ENCODE results near the gene BCLAF3. TPM values are rescaled to one million over a fixed set of nuclear protein-coding genes. Genes with fewer than 3 reads are reported as not detected.

The BCLAF3 gene
- total and polyA plus RNA-seq, 2 of the 4 experiments (the other 2 are of a cell fraction) = 1.6 TPM

- TF ChIP-seq MXI1 (IDR thresholded peaks at IDR 0.05; ENCODE audit: borderline replicate concordance, low read depth, low read length) (no peak), POLR2A (IDR thresholded peaks at IDR 0.05; ENCODE audit: low read depth, low read length) (no peak), CTCF (conservative IDR thresholded peaks at IDR 0.05; ENCODE audit: low read depth, low read length) (no peak), SMC3 (IDR thresholded peaks at IDR 0.05; ENCODE audit: low read depth, low read length) (no peak), CHD1 (IDR thresholded peaks at IDR 0.05; ENCODE audit: low read depth, low read length) (no peak), RCOR1 (IDR thresholded peaks at IDR 0.05; ENCODE audit: insufficient replicate concordance, low read length) (no peak), RFX5 (IDR thresholded peaks at IDR 0.05; ENCODE audit: low read depth, low read length) (no peak), FOS (IDR thresholded peaks at IDR 0.05; ENCODE audit: low read depth, low read length) (no peak), NFE2L2 (IDR thresholded peaks at IDR 0.05; ENCODE audit: low read depth, low read length) (no peak), RAD21 (IDR thresholded peaks at IDR 0.05; ENCODE audit: low read length) (no peak)
- Histone ChIP-seq H2BK120ac (ENCODE audit: low read depth, low read length) (no peak overlapping the region), H4K91ac (ENCODE audit: insufficient read depth, low read depth, low read length) (no peak overlapping the region), H3K4me2 (ENCODE audit: low read depth, low read length) (no peak overlapping the region), H3K4ac (ENCODE audit: low read depth, low read length) (no peak overlapping the region), H3K9ac (ENCODE audit: low read depth, low read length) (no peak overlapping the region), H3K27ac (ENCODE audit: insufficient read depth, low read length) (no peak overlapping the region), H3K56ac (ENCODE audit: extremely low read depth, insufficient read depth, low read length) (no peak overlapping the region), H3K4me1 (ENCODE audit: control insufficient read depth, insufficient read depth, low read length) (no peaks in the 10 kb centered on the region), H3K18ac (ENCODE audit: low read depth, low read length) (no peak overlapping the region), H3K27me3 (ENCODE audit: control insufficient read depth, insufficient read depth, low read length) (peaks cover 16% of the 10 kb centered on the region), H4K20me1 (ENCODE audit: insufficient read depth, low read length) (no peaks in the 10 kb centered on the region), H3K79me1 (ENCODE audit: low read depth in 1 of 2, low read length in 2 of 2) (no peaks in the 10 kb centered on the region), H3K36me3 (ENCODE audit: control insufficient read depth, insufficient read depth, low read length) (no peaks in the 10 kb centered on the region), H2BK5ac (ENCODE audit: low read depth, low read length, poor library complexity, severe bottlenecking) (no peak overlapping the region), H2AK9ac (replicated peaks; ENCODE audit: low read depth, low read length, poor library complexity) (no peak overlapping the region), H3K14ac (replicated peaks; ENCODE audit: low read depth, low read length) (no peak overlapping the region), H3K9me3 (ENCODE audit: control insufficient read depth, insufficient read depth, low read length) (peaks cover 13% of the 10 kb centered on the region), H3K23ac (ENCODE audit: low read depth, low read length) (no peak overlapping the region), H2AK5ac (ENCODE audit: low read depth, low read length) (no peak overlapping the region), H2BK15ac (ENCODE audit: low read depth, low read length) (no peak overlapping the region), H4K8ac (ENCODE audit: low read depth in 2 of 2, low read length in 2 of 2) (no peak overlapping the region), H3K9me1 (ENCODE audit: insufficient read depth, low read length) (no peaks in the 10 kb centered on the region), H2BK20ac (ENCODE audit: low read depth, low read length) (no peak overlapping the region), H2AFZ (replicated peaks; ENCODE audit: low read length, poor library complexity) (no peak overlapping the region), H4K5ac (ENCODE audit: low read depth, low read length) (no peak overlapping the region), H3K4me3 (ENCODE audit: insufficient read depth, low read depth, low read length) (no peak overlapping the region)
- ChIA-PET POLR2A (ENCODE audit: unreplicated experiment) (no interaction called here), CTCF (no interaction called here)
- ATAC-seq (ENCODE audit: low read depth) (no peak), DNase-seq (no peak)
- intact Hi-C loops (cut with micrococcal nuclease) = no loop called here
- BruUV-seq (replicated peaks) = no TSS peak
- dilution Hi-C loops (cut with HindIII; ENCODE audit: low sequenced_read_pairs, unreplicated experiment) = no loop called here
- in situ Hi-C loops (cut with MboI; ENCODE audit: low sequenced_read_pairs) = no loop called here
- WGBS, 2 experiments (ENCODE audit: extremely low coverage in 2 of 2, insufficient read length in 1 of 2) = no CpG with 5 or more reads among the region's 4 CpGs
Observed at GRCh38 chrX:20011608-20012007, 20.7 kb upstream of the BCLAF3 start.
